ENCODE measurements around the gene MAML3.

Gene MAML3

GRCh38 chr4:140115140-140115539 lies 38.8 kb downstream of the MAML3 start:
- no peak for DNase-seq (ENCODE audit: low read depth)
- no peak overlapping the region for H3K4me3 ChIP-seq (ENCODE audit: low read depth, low read length)
- TF ChIP-seq, protein P1, sequence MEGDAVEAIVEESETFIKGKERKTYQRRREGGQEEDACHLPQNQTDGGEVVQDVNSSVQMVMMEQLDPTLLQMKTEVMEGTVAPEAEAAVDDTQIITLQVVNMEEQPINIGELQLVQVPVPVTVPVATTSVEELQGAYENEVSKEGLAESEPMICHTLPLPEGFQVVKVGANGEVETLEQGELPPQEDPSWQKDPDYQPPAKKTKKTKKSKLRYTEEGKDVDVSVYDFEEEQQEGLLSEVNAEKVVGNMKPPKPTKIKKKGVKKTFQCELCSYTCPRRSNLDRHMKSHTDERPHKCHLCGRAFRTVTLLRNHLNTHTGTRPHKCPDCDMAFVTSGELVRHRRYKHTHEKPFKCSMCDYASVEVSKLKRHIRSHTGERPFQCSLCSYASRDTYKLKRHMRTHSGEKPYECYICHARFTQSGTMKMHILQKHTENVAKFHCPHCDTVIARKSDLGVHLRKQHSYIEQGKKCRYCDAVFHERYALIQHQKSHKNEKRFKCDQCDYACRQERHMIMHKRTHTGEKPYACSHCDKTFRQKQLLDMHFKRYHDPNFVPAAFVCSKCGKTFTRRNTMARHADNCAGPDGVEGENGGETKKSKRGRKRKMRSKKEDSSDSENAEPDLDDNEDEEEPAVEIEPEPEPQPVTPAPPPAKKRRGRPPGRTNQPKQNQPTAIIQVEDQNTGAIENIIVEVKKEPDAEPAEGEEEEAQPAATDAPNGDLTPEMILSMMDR (conservative IDR thresholded peaks at IDR 0.05; ENCODE audit: low read depth, low read length), result no peak

- TF ChIP-seq, protein P1 (conservative IDR thresholded peaks at IDR 0.05; ENCODE audit: low read depth, low read length), result no peak
- no peak overlapping the region for H3K4me3 ChIP-seq (ENCODE audit: low read depth, low read length)
- no peak for DNase-seq (ENCODE audit: low read depth)
Measured at GRCh38 chr4:140113653-140114052, 40.3 kb downstream of the MAML3 start.

GRCh38 chr4:140112576-140112975 lies 41.4 kb downstream of the MAML3 start:
- TF ChIP-seq, protein P1 (conservative IDR thresholded peaks at IDR 0.05; ENCODE audit: low read depth, low read length), result no peak

GRCh38 chr4:140111256-140111655 lies 42.7 kb downstream of the MAML3 start:
- H3K4me3 ChIP-seq (ENCODE audit: low read depth, low read length), result no peak overlapping the region
- TF ChIP-seq, protein P1 (conservative IDR thresholded peaks at IDR 0.05; ENCODE audit: low read depth, low read length), result no peak
- DNase-seq (ENCODE audit: low read depth), result no peak

More at GRCh38 chr4:140112576-140112975, 41.4 kb downstream of the MAML3 start:
- H3K4me3 ChIP-seq (ENCODE audit: low read depth, low read length), result no peak overlapping the region
- no peak for DNase-seq (ENCODE audit: low read depth)

DNA sequence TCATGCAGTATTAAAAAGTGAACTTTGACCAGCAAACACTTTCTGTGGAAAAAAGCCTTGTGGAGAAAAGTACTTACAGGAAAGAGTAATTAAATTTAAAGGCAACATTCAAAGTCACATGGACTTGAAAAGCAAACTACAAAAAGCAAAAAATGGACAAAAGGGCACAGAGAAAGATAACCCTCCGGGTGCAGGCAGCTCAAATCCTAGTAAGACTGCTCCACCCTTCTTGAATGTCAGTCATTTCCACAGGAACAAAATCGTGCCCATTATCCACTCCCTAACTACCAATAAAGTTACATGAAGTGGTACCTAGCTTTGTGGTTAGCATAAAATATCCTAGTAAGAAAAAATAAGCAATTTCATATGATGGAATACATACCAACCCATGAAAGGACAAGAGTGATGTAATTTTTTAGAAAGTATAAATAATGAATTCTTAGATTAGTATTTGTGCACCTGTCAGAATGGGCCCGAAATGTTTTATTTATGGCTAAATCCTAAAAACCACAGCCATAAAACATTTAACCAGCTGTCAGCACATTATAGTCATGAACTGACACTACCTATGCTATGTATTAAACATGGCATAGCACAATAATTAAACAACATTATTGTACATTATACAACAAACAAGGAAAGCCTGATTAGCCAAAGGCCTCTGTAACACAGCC lies 43.3 kb downstream of the MAML3 start:
- no peak for DNase-seq (ENCODE audit: low read depth)
- TF ChIP-seq, protein P1 (conservative IDR thresholded peaks at IDR 0.05; ENCODE audit: low read depth, low read length), result no peak
- no peak overlapping the region for H3K4me3 ChIP-seq (ENCODE audit: low read depth, low read length)

DNA sequence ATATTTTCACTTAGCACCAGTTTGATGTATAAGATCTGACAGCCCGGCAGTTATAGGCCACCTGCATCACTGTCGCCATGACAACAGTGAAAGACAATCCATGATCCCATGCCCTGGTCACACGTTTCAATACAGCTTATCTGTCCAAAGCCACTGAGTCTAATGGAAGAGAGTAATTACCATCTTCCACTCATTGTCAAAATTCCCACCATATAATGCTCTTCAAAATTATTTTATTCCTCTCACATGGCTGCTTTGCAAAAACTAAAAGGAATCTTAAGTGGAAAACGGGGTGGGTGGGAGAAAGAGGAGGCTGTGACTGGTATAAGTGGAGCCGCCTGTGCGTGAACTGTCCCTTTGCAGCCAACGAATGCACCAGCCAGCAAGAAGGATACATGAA lies 44.2 kb downstream of the MAML3 start:
- TF ChIP-seq, protein P1 (conservative IDR thresholded peaks at IDR 0.05; ENCODE audit: low read depth, low read length), result no peak
- no peak for DNase-seq (ENCODE audit: low read depth)
- H3K4me3 ChIP-seq (ENCODE audit: low read depth, low read length), result no peak overlapping the region

DNA sequence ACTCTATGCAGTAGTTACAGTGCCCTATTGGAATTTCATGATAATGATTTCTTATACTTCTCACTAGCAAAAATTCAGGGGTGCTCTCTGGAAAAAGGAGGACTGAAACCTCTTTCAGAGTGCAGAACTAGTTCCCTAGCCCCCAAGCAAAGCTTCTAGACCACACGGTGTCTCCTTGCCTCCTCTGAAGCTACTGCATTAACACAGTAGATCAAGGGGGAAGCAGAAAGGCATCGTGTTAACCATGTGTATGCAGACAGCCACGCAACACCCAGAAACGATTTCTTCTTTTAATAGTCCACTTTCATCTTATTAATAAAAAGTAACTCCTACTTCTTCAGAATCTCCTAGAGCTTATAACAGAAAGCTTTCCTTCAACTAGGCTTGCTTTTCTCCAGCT lies 44.7 kb downstream of the MAML3 start:
- no peak overlapping the region for H3K4me3 ChIP-seq (ENCODE audit: low read depth, low read length)
- DNase-seq (ENCODE audit: low read depth), result no peak
- TF ChIP-seq, protein P1 (conservative IDR thresholded peaks at IDR 0.05; ENCODE audit: low read depth, low read length), result no peak
